HG03280 (cell line): ENCODE data around the gene GNAT3.

Source experiments
- ATAC-seq: cut with Tn5 transposase; IDR thresholded peaks from one replicate; pipeline ENCODE4 v1.9.1; 2021; ENCODE audit warnings: mild to moderate bottlenecking, moderate library complexity; ENCODE audit not compliant: unreplicated experiment

The GNAT3 gene

GRCh38 chr7:80505900-80506500 lies 5.9 kb downstream of the GNAT3 start:
- no peak for ATAC-seq

GRCh38 chr7:80500325-80500724 lies 11.5 kb downstream of the GNAT3 start:
- no peak for ATAC-seq

- ATAC-seq, result no peak
Observed at GRCh38 chr7:80499350-80499953, 12.4 kb downstream of the GNAT3 start.

DNA sequence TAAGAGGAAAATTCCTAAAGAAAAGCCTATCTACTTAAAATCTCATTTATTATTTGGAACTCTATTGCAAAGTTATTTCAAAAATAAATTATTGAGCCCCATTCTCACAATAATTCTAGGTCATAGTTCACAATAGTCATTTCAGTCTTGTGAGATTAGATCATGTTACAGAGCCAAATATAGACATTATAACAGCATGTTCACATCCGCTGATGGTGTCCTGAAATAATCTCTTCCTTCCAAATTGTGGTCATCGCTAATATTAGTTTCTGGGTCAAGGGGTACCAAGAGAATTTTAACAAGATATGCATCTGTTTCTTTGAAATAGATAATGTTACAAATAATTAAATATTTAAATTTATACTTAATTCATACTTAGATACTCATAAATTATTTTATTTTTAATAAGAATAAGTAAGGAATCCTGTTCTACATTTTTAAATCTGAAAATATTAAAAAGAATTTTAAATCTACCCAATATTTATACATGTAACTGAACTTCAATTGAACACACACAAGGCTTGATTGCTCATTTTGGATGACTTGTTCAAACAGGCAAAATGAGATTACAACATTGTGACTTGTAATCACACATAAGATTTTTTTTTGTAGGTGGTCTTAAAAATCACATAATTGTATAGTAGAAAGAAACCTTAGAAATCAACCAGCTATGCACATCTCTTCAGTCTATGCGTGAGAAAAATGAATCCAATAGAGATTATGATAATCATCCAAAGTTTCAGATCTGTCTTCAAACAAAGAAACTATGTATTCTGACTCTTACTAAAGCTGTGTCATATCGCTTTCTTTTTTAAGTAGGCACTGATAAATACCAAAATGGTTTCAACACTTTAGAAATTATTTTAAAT lies 13.1 kb downstream of the GNAT3 start:
- no peak for ATAC-seq

DNA sequence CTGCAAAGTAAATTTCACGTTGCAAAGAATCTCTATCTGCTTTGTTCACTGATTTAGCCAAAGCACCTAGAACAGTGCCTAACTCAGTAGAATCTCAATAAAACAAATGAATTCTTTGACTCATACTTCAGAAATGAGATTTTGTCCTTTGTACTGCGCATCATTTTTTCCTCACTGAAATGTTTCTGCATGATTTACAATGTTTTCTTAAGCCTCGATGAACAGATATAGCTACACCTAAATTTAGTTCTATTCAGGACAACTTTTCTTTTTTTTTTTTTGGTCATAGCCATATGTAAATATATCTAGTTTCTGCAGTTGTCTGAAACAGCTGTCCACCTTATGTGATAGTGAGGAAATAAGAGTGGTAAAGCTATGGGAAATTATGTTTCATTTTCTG lies 15.3 kb downstream of the GNAT3 start:
- no peak for ATAC-seq

DNA sequence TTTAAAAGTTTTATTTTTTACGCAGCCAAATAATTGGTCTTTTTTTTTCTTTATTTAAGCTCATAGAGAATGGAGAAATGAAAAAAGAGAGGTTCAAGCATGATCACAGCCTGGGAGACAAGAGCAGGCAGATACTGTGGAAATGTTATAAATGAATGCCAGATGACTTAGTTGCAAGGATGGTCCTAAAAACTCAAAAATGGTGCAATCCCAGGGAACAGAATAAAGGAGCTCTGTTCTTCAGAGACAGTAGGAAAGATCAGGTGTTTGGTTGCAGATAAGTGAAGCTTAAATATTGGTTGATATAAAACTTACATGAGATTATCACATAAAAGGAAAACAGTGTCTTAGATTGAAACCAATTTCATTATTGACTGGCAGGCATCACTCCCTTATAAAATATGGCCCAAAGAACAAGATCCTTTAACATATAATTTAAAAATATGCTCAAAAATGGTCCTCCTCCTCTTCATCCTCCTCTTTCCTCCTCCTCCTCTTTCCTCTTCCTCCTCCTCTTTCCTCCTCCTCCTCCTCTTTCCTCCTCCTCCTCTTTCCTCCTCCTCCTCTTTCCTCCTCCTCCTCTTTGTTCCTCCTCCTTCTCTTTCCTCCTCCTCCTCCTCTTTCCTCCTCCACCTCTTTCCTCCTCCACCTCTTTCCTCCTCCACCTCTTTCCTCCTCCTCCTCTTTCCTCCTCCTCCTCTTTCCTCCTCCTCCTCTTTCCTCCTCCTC lies 18.6 kb downstream of the GNAT3 start:
- no peak for ATAC-seq

DNA sequence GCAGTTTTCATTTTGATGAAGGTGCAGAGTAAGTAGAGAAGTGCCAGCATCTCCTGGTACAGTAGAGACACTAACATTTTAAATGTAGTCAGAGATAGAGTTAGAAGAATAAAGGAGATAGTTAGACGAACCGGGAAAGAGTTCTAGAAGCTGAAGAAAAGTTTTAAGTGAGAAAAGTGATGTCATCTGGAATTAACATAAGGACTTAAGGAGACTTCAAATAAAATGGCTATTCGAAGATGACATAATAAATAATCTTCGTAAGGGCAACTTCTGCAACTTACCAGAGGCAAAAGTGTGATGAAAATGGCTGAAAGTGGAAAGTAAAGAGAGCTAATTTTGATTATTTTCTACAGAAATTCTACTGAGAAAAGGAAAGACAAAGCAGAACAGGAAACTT lies 20.4 kb downstream of the GNAT3 start:
- no peak for ATAC-seq

- no peak for ATAC-seq
Observed at GRCh38 chr7:80488851-80489370, 23.0 kb downstream of the GNAT3 start.

DNA sequence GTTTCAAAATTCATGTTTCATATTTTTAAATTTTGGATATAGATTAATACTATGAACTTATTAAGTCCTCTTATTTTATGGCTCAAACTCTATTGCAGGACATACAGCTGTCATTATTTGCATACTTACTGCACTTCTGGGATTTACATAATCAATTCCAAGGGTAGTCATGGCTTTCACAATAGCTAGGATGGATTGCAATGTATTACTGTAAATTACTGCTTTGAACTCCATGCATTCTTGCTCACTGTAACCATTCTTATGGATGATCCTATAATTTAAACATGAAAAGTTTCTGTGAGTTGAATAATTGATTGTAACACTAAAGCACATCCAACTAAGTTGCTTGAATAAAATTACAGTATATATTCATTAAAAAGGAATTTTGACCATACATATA lies 23.5 kb downstream of the GNAT3 start:
- ATAC-seq, result no peak

GRCh38 chr7:80485721-80486120 lies 26.1 kb downstream of the GNAT3 start:
- no peak for ATAC-seq

DNA sequence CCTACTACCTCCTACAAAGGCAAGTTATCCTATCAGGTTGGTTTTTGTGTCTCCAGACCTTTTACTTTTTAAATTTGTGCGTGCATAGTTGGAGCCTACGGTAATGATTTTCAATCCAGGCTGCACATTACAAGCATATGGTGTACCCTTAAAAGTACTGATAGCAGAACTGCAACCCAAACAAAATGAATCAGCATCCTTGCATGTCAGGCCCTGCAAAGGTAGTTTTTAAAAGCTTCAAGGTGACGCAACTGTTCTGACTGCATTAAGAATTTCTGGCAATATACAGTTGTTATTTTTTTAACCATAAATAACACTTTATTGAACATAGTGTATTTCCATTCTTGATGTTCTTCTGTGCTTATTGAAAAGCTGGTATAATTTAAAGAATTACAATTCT lies 28.9 kb downstream of the GNAT3 start:
- ATAC-seq, result no peak

DNA sequence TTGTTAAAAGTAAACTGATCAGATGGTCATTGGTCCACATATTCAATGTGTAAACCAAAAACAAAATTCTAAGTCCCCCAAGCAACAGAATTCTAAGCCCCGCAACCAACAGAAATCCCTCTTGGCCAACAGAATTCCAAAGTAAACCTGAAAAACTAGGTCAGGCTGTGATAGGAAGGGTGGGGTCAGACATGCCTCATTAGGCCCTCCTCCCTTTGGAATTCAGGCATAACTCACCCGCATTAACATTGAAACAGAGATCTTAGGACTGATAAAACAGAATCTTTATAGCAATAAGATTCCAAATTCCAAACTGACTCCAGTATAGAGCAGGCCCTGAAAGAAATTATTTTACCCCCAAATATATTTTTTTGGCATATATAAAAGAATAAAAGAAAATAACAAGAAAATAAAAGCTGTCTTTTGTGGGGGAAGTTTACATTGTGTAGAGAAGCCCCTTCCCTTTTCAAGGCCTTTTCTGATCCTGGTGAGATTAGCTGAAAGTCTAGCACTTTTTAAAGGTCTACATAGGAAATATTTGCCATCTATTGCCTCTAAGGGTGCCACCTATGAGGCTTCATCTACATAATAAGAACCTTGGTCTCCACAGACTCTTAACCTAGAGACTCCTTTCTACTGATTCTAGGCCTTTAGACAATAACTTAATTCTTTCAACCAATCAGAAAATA lies 30.5 kb downstream of the GNAT3 start:
- no peak for ATAC-seq

GRCh38 chr7:80480566-80480965 lies 31.3 kb downstream of the GNAT3 start:
- ATAC-seq, result no peak

GRCh38 chr7:80478683-80479082 lies 33.2 kb downstream of the GNAT3 start:
- no peak for ATAC-seq

GRCh38 chr7:80476035-80476434 lies 35.8 kb downstream of the GNAT3 start:
- no peak for ATAC-seq

- ATAC-seq, result no peak
Observed at GRCh38 chr7:80475383-80475782, 36.5 kb downstream of the GNAT3 start.

DNA sequence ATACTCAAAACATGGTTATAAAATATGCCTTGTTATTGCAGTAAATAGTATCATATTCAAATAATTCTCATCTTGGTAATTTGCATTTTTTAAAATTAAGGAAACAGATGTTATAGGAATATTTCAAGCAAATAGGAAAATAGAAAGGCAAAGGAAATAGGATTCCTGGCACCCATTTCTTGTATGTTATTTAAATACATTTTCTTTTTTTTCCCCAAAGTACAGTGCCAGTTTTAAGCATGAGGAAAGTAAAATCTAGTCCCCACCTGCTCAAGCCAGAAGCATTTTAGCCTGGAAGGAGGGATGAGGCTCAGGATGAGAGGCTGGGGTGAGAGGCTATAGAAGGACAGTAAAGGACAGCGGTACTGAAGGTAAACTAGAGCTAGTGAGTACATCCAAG lies 38.1 kb downstream of the GNAT3 start:
- ATAC-seq, result no peak

DNA sequence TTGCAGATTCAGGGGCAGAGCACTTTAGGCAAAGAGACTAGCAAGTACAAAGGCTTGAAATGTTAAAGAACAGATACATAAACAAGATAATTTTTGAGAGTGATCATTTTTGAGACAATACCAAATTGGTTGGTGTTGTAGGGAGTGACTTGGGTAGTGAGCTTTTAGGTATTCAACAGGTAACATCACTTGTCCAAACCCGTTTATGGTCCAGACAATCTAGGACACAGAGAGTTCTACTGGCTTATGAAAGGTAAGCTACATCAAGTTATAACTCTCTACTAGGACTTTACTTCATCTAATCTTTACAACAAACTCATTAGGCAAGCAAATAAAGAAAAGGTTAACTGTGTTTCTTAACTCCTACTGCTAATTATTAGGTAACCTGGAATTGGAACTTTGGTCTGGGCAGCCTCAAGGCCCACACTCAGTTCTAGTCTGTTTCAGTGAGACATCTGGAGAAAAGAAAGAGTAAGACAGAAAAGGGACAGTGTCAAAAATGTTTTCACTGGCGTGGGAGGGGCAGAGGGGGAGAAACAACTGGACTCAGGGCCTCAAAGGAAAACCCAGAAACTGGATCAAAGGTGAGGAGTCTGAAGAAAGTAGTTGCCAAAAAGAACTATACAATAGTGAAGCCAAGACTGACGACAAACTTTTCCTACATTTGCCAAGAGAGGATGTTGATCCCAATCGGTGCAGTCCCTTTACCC lies 39.2 kb downstream of the GNAT3 start:
- no peak for ATAC-seq

DNA sequence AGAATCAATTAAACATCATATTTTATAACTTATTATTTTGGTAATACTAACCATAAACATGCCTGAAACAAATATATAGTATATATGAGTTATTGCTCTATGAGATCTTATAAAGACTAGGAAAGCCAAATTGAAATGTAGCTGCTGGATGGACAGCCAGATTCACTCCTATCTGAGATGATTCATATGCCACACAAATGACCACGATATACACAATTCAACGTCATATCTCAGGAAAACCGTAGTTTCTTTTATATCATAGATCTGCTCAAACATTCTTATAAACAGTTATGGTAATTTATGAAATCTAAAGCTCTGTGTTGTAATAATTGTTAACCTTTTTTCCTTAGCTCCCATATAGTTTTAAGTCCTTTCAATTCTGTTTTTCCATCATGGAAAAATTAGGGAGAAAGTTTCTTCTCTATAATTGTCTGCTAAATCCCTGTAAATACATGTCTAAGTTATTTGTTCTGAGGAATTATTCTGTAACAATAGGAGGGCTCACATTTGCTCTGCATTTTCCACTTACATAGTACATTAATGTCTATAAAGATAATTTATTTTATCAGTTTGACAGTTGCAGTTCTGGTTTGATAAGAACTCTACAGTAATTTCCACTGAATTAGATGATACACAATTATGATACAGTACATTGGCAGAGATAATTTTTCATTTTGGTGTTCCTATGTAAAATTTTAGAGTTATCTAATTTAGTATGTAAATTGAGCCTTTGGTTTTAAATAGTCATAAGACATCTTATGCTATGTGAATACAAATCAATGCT lies 42.7 kb downstream of the GNAT3 start:
- no peak for ATAC-seq
